K562 (cell line): ENCODE results near the gene ZNF219. TPM values are rescaled to one million over a fixed set of nuclear protein-coding genes. Genes with fewer than 3 reads are reported as not detected.
A peak's percentile ranks its signal among the peaks of the same experiment; 100 is the strongest.

ENCODE experiments used
- ATF7 ChIP-seq: fragments of 450-650 bp; IDR thresholded peaks from 2 replicates; pipeline ENCODE4 v1.7.1; 2014; ENCODE audit warnings: mild to moderate bottlenecking, moderate library complexity
- DMBX1 ChIP-seq: fragments of 250-450 bp; sonication (Bioruptor Pico); IDR thresholded peaks from 2 replicates; pipeline ENCODE4 v1.8.0; 2022; ENCODE audit warnings: inconsistent platforms, mild to moderate bottlenecking, moderate library complexity, borderline replicate concordance
- KDM1A ChIP-seq, 2 experiments: fragments of 450-650 bp; IDR thresholded peaks; 2 replicates each; pipeline ENCODE4 v1.6.1; 2016; ENCODE audit warnings: mild to moderate bottlenecking in 2 of 2
- NR4A1 ChIP-seq, 2 experiments: fragments of 250-450 bp in 1 of 2; fragments of 450-650 bp in 1 of 2; sonication (Bioruptor Pico) in 1 of 2; IDR thresholded peaks; 2 replicates each; pipeline versions ENCODE4 v1.4.0 to v1.6.1; 2016 to 2020; ENCODE audit warnings: mild to moderate bottlenecking in 2 of 2, missing compliant biosample characterization in 1 of 2, missing genetic modification characterization in 1 of 2, moderate library complexity in 1 of 2
- RB1 ChIP-seq: fragments of 450-650 bp; IDR thresholded peaks from 2 replicates; pipeline ENCODE4 v1.6.1; 2017; ENCODE audit warnings: low read depth, mild to moderate bottlenecking
- SRF ChIP-seq, 2 experiments: fragments of 250-450, 450-650 bp in 1 of 2; sonication (Bioruptor Pico) in 1 of 2; sonication (generic) in 1 of 2; formaldehyde crosslinking; IDR thresholded peaks; 2 replicates each; pipeline versions ENCODE4 v1.5.0 to v1.5.1; 2020 to 2022; ENCODE audit warnings: mild to moderate bottlenecking in 1 of 2, missing genetic modification reagents in 1 of 2
- ZNF644 ChIP-seq: fragments of 200-800 bp; sonication (Bioruptor generic); IDR thresholded peaks from 2 replicates; pipeline ENCODE4 v1.6.1; 2016; ENCODE audit warnings: low read depth, missing genetic modification characterization, missing compliant biosample characterization
- polyA plus RNA-seq, 8 experiments: library from polyadenylated mRNA; depleted of rRNA in 4 of 8; stranded (reverse) in 5 of 8; unstranded in 3 of 8; fragments of >200 nt; fragmentation: Nextera tagmentation in 2 of 8; fragmentation: Illumina TruSeq in 1 of 8; extraction: Ambion mirVana in 2 of 8; extraction: Trizol in 1 of 8; gene quantifications; 2 replicates each; pipeline versions ENCODE4 v1.2.1 to v1.2.3, GENCODE V29; 2011 to 2014; ENCODE audit warnings: inconsistent platforms in 1 of 8, missing spikeins in 1 of 8
- total RNA-seq, 7 experiments: library from RNA; depleted of rRNA in 6 of 7; stranded (reverse); fragments of >200 nt in 6 of 7; fragmentation: Illumina TruSeq in 2 of 7; extraction: Trizol in 2 of 7; gene quantifications; 2 replicates each; pipeline versions ENCODE4 v1.2.1 to v1.2.3, GENCODE V29; 2011 to 2021; ENCODE audit warnings: low replicate concordance in 1 of 7
- TF ChIP-seq, protein P1 (sequence below): fragments of 450-650 bp; IDR thresholded peaks from 2 replicates; pipeline ENCODE4 v1.6.1; 2017; ENCODE audit warnings: antibody characterized with exemption, mild to moderate bottlenecking
- TF ChIP-seq, protein P2 (sequence below): fragments of 450-650 bp; conservative IDR thresholded peaks from 2 replicates; pipeline ENCODE4 v1.6.1; 2016; ENCODE audit warnings: missing genetic modification characterization, low read depth, mild to moderate bottlenecking, control low read depth, missing compliant biosample characterization
- TF ChIP-seq, protein P3 (sequence below): fragments of 250-450 bp; sonication (Bioruptor Pico); IDR thresholded peaks from 2 replicates; pipeline ENCODE4 v1.4.0; 2020

ZNF219 gene
- total and polyA plus RNA-seq, 9 of the 15 experiments (the other 6 are each of a cell fraction or from before 2014, with no cell fraction given): 0.29 to 10.6 (median 2.8) TPM

DNA sequence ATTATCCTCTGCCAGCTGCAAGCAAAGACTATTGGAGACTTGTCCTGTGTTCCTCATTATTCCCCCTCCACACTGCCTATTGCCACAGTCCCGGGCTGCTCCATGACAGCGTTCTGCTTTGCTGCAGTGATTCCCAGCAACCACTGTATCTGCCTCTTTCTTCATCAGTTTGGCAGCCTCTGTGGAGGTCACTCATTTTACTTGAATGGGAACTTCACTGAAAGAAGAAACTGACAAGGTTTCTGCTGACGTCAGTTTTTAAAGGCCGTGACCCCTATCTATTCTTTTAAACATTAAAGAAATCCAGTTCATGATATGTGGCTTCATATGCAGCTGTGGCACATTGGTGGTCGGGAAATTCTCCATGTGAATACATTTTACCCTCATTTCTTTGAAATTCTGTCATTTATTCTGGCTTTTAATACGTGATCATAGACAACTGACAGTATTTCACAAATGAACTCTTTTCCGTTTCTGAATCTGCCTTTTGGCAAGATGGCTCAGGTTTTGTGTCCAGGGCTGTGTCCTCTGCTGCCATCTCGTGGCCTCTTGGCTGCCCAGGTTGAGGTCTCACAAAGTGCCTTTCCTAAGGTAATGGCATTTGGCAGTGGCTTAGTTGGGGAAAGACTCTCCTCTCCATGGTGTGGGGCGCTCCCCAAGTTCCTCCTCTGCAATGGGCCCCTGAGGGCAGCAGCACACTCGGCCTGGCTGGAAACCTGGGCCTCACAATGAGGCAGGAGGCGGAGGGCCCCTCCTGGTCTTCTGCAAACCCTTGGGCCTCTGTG, 8.2 kb upstream of the ZNF219 start (continued):
- TF ChIP-seq RB1 (peak; percentile 34; the same call in 1 of the 2 replicates), NR4A1 (CRISPR knock-in tag; IDR thresholded peaks at IDR 0.05) (no peak), NR4A1 (tag; IDR thresholded peaks at IDR 0.05) (peak; percentile 84), KDM1A (IDR thresholded peaks at IDR 0.05) (0 out of 4 replicates have a peak, but pooled peaks of 1 of the 2 experiments have one; percentile 15), DMBX1 (CRISPR knock-in tag) (0 out of 2 replicates have a peak, but pooled peaks have one; percentile 29), ZNF644 (0 out of 2 replicates have a peak, but pooled peaks have one; percentile 27), ATF7 (peak; percentile 20; the same call in 1 of the 2 replicates), SRF (CRISPR knock-in tag; IDR thresholded peaks at IDR 0.05) (no peak)
- TF ChIP-seq, protein P1, sequence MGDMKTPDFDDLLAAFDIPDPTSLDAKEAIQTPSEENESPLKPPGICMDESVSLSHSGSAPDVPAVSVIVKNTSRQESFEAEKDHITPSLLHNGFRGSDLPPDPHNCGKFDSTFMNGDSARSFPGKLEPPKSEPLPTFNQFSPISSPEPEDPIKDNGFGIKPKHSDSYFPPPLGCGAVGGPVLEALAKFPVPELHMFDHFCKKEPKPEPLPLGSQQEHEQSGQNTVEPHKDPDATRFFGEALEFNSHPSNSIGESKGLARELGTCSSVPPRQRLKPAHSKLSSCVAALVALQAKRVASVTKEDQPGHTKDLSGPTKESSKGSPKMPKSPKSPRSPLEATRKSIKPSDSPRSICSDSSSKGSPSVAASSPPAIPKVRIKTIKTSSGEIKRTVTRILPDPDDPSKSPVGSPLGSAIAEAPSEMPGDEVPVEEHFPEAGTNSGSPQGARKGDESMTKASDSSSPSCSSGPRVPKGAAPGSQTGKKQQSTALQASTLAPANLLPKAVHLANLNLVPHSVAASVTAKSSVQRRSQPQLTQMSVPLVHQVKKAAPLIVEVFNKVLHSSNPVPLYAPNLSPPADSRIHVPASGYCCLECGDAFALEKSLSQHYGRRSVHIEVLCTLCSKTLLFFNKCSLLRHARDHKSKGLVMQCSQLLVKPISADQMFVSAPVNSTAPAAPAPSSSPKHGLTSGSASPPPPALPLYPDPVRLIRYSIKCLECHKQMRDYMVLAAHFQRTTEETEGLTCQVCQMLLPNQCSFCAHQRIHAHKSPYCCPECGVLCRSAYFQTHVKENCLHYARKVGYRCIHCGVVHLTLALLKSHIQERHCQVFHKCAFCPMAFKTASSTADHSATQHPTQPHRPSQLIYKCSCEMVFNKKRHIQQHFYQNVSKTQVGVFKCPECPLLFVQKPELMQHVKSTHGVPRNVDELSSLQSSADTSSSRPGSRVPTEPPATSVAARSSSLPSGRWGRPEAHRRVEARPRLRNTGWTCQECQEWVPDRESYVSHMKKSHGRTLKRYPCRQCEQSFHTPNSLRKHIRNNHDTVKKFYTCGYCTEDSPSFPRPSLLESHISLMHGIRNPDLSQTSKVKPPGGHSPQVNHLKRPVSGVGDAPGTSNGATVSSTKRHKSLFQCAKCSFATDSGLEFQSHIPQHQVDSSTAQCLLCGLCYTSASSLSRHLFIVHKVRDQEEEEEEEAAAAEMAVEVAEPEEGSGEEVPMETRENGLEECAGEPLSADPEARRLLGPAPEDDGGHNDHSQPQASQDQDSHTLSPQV: peak; percentile 87
- TF ChIP-seq, protein P2, sequence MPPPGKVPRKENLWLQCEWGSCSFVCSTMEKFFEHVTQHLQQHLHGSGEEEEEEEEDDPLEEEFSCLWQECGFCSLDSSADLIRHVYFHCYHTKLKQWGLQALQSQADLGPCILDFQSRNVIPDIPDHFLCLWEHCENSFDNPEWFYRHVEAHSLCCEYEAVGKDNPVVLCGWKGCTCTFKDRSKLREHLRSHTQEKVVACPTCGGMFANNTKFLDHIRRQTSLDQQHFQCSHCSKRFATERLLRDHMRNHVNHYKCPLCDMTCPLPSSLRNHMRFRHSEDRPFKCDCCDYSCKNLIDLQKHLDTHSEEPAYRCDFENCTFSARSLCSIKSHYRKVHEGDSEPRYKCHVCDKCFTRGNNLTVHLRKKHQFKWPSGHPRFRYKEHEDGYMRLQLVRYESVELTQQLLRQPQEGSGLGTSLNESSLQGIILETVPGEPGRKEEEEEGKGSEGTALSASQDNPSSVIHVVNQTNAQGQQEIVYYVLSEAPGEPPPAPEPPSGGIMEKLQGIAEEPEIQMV (tag): peak; percentile 61; the same call in 1 of the 2 replicates
- TF ChIP-seq, protein P3, sequence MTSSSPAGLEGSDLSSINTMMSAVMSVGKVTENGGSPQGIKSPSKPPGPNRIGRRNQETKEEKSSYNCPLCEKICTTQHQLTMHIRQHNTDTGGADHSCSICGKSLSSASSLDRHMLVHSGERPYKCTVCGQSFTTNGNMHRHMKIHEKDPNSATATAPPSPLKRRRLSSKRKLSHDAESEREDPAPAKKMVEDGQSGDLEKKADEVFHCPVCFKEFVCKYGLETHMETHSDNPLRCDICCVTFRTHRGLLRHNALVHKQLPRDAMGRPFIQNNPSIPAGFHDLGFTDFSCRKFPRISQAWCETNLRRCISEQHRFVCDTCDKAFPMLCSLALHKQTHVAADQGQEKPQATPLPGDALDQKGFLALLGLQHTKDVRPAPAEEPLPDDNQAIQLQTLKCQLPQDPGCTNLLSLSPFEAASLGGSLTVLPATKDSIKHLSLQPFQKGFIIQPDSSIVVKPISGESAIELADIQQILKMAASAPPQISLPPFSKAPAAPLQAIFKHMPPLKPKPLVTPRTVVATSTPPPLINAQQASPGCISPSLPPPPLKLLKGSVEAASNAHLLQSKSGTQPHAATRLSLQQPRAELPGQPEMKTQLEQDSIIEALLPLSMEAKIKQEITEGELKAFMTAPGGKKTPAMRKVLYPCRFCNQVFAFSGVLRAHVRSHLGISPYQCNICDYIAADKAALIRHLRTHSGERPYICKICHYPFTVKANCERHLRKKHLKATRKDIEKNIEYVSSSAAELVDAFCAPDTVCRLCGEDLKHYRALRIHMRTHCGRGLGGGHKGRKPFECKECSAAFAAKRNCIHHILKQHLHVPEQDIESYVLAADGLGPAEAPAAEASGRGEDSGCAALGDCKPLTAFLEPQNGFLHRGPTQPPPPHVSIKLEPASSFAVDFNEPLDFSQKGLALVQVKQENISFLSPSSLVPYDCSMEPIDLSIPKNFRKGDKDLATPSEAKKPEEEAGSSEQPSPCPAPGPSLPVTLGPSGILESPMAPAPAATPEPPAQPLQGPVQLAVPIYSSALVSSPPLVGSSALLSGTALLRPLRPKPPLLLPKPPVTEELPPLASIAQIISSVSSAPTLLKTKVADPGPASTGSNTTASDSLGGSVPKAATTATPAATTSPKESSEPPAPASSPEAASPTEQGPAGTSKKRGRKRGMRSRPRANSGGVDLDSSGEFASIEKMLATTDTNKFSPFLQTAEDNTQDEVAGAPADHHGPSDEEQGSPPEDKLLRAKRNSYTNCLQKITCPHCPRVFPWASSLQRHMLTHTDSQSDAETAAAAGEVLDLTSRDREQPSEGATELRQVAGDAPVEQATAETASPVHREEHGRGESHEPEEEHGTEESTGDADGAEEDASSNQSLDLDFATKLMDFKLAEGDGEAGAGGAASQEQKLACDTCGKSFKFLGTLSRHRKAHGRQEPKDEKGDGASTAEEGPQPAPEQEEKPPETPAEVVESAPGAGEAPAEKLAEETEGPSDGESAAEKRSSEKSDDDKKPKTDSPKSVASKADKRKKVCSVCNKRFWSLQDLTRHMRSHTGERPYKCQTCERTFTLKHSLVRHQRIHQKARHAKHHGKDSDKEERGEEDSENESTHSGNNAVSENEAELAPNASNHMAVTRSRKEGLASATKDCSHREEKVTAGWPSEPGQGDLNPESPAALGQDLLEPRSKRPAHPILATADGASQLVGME (CRISPR knock-in tag): no peak
